IPS-NIHi11 (cell line): ENCODE data around the gene CUL4B.
"Not testable (repeated sequence)": the region's sequence is repeated elsewhere in the genome, so short reads cannot be mapped to it uniquely, and the experiment has no call there.

Experiments used
- DNase-seq: peaks from one replicate; pipeline ENCODE4 v3.0.0; 2012; ENCODE audit warnings: mixed read lengths, low spot score

CUL4B gene

DNA sequence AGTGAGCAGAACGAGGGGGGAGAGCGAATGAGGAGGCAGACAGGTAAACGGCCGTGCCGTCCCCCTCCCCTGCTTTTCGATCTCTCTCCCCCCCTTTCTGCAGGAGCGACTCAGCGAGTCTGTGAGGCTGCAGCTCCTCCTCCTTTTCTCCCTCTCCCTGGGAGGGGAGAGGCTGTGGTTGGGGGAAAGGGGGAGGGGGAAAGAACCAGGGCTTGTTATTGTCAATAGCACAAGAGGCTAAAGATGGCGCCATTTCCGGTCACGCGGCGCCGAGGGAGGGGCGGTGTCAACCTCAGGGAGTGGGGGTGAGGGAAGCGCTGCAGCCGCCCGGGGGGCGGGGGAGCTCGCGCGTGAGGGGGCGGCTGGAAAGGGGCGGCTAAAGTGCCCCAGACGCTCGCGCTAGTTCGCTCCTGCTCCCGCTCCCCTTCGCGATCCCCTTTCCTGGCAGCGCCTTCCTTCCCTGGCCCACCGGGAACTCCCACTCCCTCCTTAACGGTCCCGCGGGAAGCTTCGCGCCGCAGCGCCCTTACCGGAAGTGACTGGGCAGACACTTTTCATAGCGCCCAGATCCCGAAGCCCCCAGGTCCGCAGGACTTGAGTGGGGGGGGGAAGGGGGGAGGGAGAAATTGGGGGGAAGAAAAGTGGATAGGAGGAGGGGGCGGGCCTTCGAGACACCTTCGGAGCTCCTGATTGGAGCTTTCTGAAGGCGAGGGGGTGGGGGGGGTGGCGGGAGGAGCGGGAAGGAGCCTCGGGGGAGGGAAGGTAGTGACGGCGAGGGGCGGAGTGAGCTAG, at the start of gene CUL4B:
Gene CUL4B, minus strand, starts transcription at position 121 of the 792 bp plus-strand sequence. CDS start 324 bp downstream, outside the sequence.
- DNase-seq = peak; percentile 72

DNA sequence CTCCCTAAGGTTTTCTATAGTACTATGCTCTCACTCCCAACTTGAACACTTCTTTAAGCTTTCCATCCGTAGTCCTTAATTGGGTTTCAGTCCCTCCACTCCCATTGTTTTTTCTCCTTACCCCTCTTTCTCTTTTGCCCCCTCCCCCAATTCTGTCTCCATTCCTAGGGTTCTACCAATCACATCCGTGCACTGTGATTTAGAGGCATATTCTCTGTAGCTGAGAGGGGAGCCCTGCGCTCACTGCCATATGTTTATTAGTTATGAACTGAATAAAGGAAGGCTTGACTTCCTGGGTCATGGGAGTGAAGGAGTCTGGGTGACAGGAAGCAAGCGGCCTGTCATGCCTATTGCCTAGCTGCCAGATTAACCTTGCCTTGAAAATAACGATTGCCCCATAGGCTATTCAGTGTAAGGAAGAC, 43.6 kb upstream of the CUL4B start:
- peak; percentile 17 for DNase-seq

DNA sequence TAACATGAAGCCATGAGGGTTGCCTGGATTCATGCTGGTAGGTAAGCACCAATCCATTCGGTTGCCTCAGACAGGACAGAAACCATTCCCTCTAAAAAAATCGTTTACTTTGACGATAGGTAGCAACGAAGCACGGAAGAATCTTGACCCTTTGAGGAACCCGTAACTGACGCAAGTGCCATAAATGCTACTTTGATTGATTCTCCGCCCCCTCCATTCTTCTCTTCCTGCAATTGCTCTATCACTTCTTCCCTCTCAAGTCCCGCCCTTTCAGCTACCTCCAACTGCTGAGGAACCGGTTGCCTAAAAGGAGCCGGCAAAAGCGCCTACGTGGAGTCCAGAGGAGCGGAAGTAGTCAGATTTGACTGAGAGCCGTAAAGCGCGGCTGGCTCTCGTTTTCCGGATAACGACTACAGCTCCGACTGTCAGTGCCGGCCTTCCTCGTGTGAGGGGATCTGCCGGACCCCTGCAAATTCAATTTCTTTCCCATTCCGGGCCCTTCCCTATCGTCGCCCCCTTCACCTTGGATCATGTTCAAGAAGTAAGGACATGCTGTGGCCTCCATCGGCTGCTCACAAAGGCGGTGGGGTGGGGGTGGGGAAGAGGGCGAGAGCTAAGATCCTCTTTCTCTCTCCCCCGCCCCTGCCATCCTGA, 43.1 kb upstream of the CUL4B start, which contains the start of gene MCTS1:
Gene MCTS1, plus strand, starts transcription at position 395 of the 654 bp plus-strand sequence. Its CDS starts 136 bp downstream, at position 531.
- peak; percentile 78 for DNase-seq

DNA sequence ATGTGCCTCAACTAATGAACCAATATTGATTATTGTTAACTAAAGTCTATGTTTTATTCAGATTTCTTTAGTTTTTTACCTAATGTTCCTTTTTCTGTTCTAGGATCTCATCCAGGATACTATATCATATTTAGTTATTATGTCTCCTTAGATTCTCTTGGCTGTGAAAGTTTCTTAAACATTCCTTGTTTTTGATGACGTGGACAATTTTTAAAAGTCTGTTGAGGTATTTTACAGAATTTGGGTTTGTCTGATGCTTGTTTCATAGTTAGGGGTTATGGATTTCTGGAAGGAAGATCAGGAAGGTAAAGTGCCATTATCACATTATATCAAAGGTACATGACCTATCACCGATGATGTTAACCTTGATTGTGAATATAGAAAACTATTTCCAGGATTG, 24.9 kb upstream of the CUL4B start:
- DNase-seq = no peak

DNA sequence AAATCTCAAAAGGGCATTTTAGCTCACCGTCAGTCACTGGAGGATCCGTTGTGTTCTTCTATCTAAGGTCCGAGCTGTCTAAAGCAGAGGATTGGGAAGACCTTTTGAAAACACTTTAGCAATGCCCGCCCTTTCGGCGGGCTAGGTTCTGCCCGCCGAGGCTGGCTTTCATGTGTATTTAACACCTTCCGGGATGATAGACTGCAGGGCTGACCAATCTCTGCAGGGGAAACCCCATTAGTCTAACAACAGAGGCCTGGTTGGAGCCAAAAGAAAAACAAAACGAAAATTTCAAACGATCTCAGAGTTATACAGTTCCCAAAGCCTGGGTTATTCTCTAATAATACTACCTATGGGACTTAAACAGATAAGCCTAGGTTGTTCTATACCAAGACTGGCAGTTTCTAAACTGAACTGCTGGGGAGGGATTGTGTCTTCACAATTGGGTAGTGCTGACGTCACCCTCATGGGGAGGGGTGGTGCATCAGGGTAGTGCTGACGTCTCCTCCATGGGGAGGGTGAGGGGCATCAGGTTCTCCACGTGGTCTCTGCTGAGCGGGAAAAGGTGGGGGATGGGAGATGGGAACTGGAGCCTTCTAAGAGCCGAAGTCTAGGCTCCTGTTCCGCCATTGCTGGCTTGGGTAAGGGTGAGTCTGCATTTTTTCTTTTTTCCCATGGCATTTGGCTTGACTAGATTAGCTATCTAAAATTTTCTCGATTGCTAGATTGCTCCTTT, 14.8 kb upstream of the CUL4B start:
- peak; percentile 13 for DNase-seq

DNA sequence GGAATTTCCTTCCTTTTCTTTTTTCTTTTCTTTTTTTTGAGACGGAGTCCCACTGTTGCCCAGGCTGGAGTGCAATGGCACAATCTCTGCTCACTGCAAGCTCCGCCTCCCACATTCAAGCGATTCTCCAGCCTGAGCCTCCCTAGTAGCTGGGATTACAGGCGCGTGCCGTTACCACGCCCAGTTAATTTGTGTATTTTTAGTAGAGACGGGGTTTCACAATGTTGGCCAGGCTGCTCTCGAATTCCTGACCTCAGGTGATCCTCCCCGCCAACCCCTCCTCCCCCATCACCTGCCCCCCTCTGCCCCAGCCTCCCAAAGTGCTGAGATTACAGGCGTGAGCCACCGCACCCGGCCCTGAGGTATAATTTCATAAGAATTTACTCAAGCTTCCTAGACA, 13.0 kb upstream of the CUL4B start:
- DNase-seq = not testable (repeated sequence)

DNA sequence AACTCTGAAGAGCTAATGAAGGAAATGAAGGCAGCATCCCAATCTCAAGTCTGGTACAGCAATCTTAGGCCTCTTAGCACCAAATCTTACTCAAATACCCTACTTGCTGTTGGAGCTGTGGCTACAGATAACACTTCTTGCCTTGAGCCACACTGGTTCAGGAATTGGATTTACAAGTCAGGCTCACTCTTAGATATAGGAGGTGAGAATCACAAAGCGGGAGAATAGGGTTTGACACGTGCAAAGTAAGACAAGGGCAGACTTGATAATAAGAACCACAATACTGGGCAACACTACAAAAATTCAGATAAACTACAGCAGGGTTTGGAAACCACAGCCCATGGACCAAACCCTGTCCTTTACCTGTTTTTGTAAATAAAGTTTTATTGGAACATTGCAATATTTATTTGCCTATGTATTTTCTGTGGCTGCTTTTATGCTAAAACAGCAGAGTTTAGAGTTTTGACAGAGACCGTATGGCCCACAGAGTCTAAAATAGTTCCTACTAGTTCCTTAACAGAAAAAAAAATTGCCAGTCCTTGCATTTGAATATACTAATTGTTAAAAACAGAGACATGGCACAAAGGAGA, 9.3 kb upstream of the CUL4B start:
- DNase-seq = no peak

DNA sequence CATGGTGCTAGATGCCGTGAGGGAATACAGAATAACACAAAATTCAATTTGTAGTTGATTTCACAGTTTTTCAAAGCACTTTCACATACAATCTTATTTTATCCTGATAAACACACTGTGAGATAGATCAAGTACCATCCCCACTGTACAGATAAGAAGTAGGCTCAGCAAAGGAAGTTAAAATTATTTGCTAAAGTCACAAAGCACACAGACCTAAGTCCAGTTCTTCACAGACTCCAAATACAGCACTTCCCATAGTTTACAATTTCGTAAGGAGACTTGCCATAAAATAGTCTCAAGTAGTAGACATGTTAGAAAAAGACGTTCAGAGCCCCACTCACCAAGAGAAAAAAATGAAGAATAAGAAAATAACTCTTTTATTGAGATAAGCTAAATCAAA, 7.8 kb upstream of the CUL4B start:
- no peak for DNase-seq

DNA sequence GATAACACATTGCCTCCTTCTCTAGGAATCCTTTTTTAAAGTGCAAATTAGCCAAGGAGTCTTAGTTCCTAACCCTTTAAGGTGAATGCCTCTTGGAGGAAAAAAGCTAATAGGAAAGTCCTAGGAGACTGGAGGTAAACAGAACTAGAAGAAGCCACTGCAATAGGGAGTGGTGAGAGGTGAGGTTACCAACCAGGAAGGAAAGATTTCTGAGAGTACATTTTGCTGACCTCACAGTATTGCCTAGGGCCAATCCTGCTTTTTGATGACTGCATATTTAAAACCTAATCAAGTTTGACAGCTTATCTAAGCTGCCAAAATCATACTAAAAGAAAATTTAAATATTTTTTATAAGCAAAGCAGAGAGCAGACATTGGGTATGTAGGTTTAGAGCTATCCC, 7.3 kb upstream of the CUL4B start:
- no peak for DNase-seq

DNA sequence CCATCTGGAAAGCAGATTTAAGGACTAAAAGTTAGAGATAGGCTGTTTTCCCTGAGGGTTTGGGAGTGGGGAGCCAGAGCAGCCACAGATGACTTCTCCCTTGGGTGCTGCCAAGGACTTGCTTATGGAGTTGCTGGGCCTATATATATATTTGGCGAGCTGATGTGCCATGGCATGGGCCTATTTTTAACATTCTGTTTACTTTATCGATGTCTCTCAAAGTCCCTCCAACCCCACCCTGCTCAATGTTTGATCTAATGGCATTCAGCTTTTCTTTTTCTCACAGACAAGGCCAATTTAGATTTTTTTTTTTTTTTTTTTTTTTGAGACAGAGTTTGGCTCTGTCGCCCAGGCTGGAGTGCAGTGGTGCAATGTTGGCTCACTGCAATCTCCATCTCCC, 6.1 kb upstream of the CUL4B start:
- DNase-seq = no peak

DNA sequence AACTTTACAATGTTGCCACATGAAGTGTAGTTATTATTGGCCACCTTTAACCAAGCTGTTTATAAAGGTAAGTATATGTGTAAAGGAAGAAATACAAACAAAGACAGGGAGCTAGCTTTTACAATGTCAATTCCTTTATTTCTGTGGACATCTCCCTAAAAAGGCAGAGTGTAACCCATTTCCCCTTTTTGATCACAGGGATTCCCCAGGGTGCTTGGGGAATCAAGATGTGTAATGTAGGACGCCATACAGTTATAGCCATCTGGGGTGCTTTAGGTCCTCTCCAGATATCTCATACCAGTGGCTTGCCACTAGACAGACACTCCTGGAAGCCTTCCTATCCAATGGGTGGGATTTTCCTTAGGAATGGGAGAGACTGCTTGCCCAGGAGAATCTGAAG, 4.2 kb upstream of the CUL4B start:
- no peak for DNase-seq

DNA sequence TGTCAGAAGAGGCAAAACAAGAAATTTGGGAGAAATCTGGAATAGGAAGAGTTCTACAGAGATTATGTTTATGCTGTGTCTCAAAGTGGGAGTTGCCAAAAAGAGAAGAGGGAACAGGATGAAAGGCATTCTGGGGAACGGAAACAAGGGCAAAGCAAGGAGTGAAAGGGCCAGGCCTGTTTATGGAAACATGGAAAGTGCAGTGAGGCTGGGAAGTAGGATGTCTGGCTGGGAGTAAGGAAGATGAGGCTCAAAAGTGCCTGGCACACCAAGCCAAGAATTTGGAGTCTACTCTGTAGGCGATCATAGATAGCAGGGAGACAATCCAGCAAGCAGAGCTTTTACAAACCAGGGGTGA, 1.8 kb upstream of the CUL4B start:
- no peak for DNase-seq

DNA sequence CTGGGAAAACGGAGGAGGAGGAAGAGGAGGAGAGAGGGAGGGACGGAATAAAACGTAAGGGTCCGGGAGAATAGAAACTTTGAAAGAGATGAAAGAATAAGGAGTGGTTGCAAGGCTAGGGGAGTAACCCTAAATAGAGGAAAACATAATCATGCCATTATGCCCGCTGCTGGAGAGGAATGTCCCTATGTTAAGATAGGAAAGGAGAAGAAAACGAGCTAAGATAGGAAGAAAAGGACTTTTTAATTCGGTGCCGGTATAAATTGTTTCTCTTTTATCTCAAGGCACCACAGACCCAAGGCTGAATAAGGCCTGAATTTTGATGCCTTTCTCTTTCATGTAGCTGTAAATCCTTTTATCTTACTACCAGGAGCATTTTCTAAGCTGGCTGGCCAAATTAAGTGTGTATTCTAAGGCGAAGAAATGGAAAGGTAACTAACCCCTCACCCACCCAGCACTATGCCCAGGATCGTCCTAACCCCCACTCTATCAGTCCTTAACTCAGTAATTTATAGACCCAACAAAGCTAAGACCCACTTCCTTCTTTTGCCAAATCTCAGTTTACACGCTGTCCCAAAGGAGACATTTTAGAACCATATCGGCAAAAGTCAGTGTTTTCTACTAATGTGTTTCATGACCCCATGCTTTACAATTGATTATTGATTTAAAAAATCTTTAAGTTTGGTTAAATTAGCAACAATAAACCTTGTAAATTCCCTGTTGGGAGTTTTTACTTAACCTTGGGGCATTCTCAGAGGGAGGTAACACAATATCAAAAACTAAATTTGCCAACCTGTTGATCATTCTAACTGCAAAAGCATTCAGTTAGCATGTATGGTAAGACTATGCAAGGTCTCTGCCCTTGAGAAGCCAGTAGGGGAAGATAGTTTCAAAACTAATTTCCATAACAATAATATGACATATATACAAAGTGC, 1.1 kb upstream of the CUL4B start:
- no peak for DNase-seq

DNA sequence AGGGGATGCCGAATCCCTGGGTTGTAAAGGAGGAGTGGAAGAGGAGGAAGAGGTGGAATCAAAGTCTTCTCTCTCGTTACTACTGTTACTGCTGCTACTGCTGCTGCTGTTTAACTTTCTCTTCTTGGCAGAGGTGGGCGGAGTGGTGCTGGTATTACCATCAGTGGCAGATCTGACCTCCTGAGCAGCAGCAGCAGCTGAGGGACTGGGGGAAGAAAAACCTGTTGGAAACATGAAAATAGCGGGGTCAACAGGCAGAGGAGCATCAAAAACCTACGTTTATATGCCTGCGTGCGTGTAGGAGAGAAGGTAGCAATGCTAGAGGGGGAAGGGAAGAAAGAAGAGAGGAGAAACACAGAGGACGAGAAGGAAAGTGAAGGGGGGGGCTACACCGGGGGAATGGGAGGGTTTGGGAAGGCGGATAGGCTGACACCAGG, 339 bp downstream of the CUL4B start:
- DNase-seq = no peak

DNA sequence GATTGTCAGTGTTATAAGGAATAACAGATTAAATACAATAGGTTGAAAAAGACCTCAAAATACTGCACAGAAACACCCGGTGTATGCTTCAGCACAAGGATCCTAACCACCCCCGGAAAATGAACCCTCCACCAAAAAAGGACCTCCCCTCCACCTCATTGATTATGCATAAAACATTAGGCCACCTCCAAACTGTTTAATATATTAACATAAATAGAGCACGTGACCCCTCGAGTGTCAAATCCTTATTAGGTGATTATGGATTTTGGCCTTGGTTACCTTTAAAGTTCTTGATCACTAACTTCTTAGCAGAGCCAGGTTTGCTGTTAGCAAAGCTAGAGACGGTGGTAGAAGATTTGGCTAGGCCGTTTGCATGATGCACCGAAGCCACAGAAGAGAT, 958 bp downstream of the CUL4B start:
- DNase-seq = no peak

DNA sequence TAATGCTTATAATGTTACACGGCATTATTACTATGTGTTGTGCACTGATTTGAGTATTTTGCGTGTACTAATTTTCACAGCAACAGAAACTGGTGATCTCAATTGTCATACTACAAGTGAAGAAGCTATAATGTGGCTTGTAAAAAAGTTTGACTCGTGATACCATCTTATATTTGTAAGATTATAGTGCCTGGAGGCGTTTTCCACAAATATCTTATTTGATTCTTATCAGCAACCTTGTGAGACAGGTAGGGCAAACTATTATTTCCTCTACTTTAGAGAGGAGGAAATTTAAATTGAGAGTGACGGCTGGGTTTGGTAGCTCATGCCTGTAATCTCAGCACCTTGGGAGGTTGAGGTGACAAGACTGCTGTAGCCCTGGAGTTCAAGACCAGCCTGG, 4.5 kb downstream of the CUL4B start:
- no peak for DNase-seq

DNA sequence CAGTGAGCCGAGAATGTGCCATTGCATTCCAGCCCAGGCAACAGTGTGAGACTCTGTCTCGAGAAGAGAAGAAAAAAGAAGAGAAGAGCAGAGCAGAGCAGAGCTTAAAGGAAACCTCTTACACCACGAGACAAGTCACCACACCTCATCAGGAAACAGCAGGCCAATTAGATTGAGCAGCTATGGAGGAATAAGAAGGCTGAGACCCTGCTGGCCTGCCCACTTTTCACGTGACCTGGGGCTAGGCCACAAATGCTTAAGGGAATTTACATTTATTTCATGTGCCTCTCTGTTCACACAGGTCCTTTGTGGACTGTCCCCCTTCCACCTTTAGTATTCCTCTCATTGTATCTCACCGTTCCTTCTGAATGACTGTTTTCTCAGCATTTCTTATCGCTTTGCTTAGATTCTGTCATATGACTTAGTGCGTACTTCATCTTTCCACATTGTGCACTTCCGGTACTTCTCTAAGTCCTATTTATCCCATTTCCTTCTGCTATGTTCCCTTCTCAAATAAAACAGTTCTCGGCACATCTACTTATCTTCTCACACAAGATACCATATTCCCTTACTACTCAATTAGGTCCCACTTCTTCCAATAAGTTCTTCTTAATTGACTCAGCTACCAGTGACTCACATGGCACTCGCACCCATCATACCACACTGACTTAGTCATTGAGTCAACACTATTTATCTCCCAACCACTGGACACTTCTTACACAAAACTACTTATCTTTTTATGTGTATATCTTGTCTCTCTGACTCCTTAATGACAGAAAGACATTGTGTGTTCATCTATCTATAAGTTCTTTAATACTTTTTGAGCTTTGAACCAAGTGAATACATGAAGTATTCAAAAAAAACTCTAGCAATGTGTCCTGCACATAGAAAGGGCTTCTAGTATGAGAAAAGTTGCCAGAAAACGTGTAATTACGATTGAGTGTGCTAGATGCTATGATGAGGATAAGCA, 11.0 kb downstream of the CUL4B start:
- DNase-seq = no peak

DNA sequence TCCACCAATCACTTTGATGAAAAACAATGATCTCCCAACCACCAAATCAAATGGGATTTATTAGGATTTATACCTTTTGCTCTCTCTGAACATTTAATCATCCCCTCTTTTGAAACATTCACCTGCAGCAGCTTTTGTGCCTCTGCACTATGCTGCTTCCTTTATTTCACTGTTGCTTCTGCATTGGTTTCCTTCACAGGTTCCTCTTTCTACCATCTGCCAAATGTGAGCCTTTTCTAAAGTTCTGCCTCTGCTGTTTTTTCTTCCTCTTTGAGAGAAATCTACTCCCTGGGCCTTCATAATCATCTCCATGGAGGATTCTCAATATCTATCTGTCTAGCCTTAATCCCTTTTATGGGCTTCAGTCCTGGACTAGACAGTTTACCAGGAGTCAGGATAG, 24.7 kb downstream of the CUL4B start:
- DNase-seq = no peak

DNA sequence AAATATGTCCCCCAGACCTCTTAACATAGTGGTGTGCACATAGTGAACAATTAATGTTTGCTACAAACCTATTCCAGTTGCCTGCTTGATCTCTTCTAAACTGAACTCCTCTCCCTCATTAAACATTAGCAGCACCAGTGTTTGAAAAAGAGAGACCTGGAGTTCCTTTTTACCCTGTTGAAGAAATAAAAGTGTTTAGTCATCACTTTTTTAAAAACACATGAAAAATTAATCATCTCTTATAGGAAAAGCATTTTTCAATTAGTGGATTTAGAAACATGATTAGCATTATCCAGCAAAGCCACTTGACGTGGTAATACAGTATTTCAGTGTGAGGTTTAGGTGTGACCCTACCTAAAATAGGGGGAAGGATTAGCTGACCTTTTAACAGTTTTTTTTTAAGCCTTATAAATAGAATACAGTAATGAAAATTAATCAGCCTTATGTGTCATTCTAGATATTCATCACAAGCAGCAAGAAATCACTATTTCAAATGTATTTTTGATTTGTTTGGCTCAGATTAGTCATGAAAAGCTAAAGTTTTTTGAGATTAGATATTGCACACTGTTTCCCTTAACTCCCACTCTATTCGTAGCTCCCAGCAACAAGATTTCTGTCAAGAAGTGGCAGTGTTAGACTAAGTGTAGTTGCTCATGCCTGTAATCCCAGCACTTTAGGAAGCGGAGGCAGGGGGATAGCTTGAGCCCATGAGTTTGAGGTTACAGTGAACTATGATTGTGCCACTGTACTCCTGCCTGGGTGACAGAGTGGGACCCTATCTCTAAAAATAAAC, 26.2 kb downstream of the CUL4B start:
- DNase-seq = no peak
